Renal cortical epithelial cell (primary cell): ENCODE measurements around the gene RNU1-2. TPM values are rescaled to one million over a fixed set of nuclear protein-coding genes. Genes with fewer than 3 reads are reported as not detected.
"Not testable (repeated sequence)": the region's sequence is repeated elsewhere in the genome, so short reads cannot be mapped to it uniquely, and the experiment has no call there.

Experiments used
- DNase-seq: peaks from one replicate; pipeline ENCODE4 v3.0.0-alpha.2; 2011; ENCODE audit warnings: low read depth
- total RNA-seq: library from RNA; depleted of rRNA; stranded (reverse); fragments of >200 nt; gene quantifications from 2 replicates; pipeline ENCODE4 v1.2.3, GENCODE V29; 2014

Gene RNU1-2
- total RNA-seq = under 0.01 TPM in 2 replicates

DNA sequence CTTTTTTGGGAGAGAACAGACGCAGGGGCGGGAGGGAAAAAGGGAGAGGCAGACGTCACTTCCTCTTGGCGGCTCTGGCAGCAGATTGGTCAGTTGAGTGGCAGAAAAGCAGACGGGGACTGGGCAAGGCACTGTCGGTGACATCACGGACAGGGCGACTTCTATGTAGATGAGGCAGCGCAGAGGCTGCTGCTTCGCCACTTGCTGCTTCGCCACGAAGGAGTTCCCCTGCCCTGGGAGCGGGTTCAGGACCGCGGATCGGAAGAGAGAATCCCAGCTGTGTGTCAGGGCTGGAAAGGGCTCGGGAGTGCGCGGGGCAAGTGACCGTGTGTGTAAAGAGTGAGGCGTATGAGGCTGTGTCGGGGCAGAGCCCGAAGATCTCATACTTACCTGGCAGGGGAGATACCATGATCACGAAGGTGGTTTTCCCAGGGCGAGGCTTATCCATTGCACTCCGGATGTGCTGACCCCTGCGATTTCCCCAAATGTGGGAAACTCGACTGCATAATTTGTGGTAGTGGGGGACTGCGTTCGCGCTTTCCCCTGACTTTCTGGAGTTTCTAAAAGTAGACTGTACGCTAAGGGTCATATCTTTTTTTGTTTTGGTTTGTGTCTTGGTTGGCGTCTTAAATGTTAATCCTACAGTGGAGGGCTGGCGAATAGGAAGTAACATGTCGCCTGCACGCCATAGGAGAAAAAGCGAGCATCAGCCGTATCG, at the start of gene RNU1-2:
Gene RNU1-2 (plus strand): TSS at position 383 of the 718 bp plus-strand sequence.
- DNase-seq = peak; percentile 99

DNA sequence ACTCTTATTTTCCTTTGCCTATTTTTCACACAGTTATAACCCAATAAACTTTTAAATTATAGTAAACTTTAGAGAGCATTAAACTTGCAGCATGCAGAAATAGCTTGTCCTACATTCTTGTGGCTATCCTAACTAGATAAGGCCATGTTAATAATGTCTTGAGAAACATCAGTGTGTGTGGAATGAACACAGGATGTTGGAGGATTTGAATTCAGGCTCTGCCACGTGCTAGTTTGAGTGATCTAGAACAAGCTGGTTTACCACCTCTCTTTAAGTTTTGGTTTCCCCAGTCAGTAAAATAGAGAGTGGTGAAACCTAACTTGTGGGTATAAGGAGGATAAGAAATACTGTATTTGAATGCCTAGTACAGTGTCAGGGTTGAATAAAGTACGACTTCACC, 39.6 kb upstream of the RNU1-2 start:
- DNase-seq = not testable (repeated sequence)

DNA sequence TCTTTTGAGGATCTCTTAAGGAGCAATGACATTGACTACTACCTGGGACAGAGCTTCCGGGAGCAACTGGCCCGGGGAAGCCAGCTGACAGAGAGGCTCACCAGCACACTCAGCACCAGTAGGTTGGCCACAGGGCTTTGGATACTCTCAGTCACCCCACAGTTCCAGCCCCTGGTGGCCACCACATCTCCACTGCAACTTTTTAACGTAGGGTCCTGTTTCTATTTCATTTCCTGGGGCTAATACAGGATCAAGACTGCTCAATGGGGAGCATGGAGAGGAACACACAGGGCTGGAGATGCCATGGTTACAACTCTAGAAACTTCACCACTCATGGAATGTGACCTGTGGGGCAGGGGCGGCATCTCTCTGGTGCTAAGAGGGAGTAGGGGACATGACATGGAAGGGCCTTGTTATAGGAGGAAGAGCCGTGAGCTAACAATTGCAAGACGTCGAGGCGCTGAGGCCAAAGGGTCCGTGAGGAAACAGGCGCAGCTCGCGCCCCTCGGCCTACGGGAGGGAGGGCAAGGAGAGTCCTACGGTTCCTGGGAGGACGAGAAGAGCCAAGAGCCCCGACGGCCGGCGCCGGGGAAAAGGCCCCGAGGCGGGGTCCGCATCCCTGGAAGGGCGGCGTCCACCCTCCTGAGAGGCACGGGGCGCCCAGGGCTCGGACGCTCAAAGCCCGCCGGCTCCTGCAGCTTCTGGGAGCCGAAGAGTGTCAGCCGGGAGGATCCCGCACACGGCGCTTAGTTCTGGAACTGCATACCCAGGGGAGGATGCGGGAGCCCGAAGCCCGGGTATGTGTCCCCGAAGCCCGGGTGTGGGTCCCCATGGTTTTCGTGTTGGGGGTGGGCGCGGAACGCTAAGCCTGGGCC, 36.4 kb upstream of the RNU1-2 start:
- not testable (repeated sequence) for DNase-seq

DNA sequence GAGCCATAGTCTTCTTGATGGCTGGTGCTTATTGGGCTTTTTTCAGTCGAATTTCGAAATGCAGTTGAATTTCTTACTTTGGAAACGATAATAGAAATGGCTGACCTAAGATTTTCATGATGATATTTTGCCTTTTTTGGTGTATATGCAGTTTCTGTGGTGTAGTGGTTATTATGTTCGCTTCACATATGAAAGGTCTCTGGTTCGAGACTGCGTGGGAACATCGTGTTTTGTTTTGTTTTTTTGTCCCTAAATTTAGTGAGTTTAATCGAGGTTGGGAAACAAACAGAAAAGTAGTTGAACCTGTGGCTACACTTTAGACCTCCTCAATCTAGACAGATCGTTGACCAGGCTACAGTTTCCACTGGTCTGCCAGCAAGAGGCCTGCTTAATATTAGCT, 35.7 kb upstream of the RNU1-2 start:
- DNase-seq = not testable (repeated sequence)

DNA sequence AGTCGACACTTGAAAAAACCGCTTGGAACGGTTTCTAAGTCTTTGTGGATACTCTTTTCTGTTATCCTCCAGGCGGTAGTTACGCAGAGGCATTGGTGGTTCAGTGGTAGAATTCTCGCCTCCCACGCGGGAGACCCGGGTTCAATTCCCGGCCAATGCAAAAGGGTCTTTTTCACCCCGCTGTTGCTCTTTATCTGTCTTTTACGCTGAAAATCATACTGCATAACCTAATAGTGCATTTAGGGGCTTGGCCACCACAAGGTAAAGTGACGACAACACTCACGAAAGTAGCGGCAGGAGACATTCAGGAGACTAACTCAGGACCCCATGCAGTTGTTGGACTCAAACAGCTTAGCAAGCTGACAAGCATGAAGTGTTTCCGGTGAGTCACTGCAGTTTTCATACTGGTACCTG, 33.9 kb upstream of the RNU1-2 start:
- DNase-seq = not testable (repeated sequence)

DNA sequence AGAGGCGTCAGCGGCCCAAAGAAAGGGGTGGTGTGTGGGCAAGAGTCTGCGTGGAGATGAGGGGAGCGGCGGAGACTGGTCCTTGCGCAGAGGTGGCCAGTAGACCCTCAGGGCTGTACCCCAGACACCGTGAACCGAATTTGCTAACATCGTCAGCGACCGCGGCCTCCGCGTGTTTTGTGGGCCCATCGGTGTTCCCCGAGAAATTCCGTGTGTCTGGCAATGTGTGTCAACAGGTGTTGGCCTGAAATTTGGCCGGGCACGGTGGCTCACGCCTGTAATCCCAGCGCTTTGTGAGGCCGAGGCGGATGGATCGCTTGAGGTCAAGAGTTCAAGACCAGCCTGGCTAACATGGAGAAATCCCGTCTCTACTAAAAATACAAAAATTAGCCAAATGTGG, 33.4 kb upstream of the RNU1-2 start:
- not testable (repeated sequence) for DNase-seq

DNA sequence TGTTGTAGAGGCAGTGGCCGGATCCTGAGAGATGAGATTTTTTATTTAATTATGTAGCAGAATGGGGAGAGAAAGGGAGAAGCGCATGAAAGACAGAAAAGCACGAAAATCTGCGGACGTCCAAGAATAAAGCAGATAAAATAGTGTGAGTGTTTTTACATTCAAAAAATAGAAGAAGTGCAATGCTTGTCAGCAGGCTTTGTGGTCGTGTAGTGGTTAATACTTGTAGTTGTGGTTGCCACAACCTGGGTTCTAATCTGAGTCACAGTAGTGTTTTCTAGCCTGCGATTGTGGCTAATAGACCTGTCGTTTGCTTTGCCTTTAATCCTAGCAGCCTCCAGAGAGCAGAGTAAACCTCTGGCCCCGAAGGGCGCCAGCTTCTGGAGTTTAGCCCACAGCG, 32.8 kb upstream of the RNU1-2 start:
- DNase-seq = not testable (repeated sequence)

DNA sequence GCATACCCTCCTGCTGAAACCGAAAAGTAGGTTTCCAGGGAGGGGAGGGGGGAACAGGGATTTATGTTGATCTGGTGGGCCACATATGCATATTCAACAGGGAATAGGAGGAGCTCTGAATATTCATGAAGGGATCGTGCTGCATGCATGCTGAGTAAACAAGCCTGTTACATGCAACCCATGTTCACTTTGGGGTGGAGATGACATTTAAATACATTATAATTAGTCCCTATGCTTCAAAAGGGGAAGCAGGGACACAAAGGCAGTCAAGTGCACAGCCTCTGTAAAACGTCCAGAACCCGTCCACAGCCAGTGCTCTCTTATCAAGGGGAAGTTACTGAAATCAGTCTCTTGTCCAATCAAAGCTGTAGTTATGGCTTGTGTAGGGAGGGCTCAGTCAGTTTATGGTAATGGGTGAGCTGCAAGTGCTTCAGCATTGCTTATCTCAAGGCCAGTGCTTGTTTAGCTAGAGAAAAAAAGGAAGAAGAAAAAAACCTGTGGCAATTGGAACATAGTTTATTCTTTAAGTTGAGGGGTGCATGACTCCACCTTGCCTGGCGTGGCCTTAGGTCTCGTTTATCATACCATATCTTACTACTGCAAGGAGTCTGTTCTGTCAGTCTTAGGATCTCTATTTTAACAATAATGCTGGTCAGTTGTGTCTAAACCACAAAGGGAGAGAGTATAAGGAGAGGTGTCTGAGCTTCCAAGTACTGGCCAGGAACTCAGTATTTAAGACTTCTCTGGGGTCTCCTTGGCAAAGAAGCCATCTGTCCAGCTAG, 28.7 kb upstream of the RNU1-2 start:
- not testable (repeated sequence) for DNase-seq

DNA sequence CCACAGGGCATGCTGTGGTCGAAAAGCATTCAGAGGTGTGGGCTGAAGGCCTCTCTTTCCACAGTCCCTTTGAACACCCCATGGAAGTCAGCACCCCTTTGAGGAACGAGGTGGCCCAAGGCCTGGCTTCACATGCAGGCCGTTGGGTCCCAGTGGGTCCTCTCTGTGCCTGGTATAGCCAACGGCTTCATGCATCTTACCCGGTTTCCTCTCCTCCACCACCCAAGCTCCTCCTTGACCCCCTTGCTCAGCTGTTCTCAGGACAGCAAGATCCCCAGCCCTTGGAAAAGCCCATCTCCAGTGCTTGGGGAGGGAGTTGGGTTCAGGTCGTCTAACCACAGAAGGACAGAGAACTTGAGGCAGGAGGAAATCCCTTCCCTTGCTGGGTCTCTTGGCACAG, 27.0 kb upstream of the RNU1-2 start:
- not testable (repeated sequence) for DNase-seq

DNA sequence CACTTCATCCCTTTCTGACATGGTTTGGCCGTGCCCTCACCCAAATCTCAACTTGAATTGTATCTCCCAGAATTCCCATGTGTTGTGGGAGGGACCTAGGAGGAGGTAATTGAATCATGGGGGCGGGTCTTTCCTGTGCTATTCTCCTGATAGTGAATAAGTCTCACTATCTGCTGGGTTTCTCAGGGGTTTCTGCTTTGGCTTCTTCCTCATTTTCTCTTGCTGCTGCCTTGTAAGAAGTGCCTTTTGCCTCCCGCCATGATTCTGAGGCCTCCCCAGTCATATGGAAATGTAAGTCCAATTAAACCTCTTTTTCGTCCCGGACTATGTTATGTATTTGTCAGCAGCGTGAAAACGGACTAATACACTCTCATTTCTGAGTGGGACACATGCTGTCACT, 25.8 kb upstream of the RNU1-2 start:
- DNase-seq = not testable (repeated sequence)

DNA sequence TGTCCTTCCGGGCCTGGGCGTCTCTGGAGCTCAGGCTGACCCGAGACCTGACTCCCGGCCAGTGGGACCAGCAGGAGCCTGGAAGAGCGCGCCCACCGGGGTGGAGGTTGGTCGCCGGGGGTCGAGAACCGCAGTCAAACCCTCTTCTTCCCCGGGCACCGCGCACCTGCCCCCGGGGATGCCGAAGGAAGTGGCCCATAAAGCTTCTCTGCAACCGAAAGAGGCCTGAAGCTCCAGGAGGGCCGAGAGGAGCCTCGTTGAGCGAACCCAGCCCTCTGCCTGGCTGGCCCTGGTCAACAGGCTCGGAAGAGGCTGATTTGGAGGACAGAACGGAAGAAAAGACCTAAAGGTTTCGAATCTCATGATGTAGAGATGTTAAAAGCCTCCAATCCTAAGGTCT, 24.6 kb upstream of the RNU1-2 start:
- DNase-seq = not testable (repeated sequence)

DNA sequence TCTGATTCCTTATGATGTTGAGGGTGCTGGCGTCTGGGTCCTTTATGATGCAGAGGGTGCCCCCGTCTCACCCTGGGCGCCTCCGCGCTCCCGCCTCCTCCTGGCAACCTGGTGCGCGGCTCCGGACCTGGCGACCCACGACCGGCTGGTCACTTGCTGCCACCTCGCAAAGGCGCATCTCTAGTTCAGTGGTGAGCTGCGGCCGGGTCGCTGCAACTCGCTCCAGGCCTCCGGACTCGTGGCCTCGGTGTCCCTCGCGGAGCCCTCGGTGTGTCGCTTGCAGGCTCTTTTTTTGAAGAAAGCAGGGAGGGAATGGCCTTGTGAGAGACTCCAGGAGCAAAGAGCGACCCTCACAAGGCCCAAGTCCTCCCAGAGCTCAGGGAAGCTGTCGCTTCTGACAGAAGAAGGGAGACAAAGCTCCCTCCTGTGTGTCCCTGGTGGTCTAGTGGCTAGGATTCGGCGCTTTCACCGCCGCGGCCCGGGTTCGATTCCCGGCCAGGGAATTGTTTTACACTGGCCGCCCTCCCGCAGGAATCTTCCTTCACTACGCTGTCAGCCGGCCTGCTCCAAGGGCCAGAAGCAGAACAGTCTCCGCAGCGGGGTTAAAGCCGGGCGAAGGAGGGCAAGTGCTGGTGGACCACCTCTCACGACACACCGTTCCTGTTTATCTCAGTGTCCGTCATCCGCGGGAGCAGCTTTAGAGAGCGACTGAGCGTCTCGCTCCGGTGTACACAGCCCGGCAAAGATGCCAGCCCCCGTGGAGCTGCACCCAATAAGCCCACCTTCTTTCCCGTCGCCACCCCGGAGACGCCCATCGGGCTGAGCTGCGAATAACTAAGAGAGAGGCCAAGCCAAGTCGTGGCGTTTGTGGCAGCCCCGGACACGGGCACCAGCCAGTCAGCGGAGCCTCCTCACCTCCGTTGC, 23.4 kb upstream of the RNU1-2 start:
- DNase-seq = peak; percentile 48

DNA sequence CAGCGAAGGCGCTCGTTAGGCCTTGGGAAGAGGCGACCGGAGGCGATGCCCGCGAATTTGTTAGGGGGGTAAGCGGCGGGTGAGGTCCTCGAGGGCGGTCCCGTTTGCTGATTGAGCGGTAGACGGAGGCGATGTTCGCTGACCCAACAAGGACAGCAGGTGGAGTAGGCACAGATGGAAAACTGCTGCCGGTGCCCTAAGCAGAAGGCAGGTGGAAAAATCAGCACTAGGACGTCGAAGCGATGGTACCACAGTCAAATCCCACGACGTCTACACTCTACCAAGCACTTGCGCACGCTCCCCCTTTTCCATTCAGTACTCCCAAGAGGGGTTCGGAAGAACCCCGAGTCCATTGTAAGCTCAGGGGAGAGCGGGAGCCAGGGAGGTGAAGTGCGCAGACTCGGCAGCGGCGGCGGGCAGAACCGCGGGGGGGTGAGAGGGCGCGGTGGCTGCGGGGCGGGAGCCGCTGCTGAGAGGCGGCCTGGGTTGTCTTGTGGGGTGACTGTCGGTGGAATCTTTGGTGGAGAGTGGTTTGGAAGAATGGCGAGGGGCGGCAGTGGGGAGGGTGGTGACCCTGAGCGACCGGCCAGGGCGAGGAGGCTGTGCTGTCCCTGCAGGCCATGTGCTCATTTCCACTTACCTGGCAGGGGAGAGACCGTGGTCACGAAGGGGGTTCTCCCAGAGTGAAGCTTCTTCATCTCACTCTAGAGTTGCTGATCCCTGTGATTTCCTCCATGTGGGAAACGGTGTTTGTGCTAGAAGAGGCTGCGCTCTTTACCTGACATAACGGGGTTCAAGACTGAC, 22.5 kb upstream of the RNU1-2 start:
- not testable (repeated sequence) for DNase-seq

DNA sequence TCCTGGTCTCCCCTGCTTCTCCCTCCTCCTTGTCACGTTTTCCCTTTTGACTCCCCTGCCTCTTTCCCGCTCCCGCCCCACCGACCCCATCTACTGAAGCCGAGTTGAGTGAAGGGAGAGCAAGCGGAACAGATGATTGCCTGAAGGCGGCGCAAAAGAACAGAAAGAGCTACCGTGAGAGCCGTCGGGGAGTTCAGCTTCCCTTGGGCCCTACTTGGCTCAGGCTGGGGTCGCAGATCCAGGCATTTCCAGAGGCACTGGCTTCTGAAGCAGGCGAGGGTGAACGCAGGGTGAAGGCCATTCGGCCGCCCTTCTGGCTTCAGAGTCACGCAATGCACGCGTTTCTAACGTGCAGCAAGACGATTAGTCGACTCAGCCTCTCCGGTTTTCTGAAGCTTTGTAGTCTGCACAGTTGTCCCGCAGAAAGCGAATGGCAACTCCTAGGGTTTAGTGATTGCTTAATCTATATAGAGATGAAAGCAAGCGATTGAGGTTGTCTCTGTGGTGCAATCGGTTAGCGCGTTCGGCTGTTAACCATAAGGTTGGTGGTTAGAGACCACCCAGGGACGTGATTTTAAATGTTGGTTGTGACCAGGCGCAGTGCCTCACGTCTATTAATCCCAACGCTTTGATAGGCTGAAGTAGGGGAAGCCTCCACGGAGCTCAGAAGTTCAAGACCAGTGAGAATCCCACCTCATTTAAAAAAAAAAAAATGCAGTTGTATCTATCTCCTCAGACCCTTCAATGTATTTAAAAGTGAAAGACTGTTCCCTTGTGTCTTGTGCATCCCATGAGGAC, 20.6 kb upstream of the RNU1-2 start:
- DNase-seq = not testable (repeated sequence)

DNA sequence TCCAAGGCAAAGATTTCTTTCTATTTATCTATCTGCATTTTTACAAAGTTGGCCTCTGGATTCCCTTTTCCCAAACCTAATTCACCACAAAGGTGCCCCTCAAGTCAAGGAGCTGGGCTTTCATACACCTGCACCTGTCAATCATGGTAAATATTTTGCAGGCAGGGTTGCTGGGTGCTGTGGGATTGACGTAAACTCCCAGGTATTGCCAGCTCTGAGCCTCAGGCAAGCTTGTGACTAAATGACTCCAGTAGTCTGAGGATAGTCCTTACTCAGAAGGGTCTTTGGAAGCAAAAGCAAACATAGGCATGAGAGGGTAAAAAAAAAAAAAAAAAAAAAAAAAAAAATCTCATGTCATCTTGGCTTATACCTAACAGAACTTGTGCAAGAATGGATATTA, 14.0 kb upstream of the RNU1-2 start:
- DNase-seq = not testable (repeated sequence)

DNA sequence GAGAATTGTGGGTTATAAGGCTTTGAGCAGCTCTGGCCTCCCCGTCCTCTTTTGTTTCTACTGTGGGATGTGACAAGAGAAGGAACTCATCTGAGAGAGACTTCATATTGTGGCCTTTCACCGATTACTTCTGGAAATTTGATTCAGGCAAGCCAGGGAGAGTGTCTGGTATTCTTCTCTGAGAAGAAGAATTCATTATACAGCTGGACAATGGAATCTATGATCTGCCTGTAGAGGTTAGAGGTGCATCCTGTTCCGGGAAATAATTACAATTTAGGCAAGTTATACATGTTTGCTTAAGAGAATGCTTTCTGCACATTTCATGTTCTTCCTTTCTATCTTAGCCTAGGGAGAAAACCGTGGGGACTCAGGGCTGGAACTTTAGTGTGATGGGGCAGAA, 12.8 kb upstream of the RNU1-2 start:
- no peak for DNase-seq

DNA sequence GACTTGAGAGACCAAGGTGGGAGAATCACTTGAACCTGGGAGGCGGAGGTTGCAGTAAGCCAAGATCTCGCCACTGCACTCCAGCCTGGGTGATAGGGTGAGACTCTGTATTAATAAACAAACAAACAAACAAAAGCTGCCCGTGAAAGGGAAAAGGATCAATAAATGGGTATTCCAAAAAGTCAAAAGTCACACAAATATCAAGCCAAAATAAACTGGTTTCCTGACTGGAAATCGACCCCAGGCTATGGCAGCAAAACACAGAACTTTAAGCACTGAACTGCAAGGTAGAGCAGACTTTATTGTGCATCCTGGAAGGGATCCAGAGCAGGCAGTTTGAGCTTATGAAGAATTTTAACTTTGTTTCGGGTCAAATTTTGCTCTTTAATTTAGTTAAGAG, 11.3 kb upstream of the RNU1-2 start:
- DNase-seq = not testable (repeated sequence)

DNA sequence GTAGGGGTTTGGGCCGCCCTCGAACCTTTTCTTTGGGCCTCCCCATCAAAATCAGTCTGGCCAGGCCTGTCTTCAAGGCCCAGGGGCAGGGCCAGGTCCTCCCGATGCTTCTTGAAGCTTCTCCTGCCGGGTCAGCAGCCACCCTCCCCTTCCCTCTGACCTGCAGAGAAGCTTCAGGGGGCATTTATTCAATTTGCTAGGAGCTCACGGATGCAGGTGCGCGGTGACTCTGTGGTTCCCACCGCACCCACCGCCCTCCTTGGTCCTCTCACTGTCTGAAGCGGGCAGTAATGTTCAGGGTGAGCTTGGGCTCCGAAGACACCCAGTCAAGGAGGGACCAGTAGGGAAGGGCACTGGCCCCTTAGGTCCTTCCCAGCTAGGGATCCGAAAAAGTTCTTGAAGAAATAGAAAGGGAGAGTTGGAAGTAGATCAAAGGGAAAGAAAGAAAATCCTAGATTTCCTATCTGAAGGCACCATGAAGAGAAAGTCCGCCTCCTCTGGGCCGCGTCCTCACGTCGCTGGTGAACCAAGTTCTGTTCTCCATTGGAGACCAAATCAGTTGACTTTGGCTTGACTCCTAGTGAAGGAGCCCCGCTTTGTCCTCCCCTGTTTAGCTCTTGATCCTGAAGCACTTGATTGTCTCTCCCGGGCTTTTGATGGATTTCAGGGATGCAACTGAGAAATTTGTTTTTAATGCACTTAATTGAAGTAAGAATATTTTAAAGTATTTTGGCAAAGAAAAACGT, 8.7 kb upstream of the RNU1-2 start:
- DNase-seq = no peak
